Thyroid gland (tissue), 4 donors: ENCODE measurements around the gene MORF4L1. TPM values are rescaled to one million over a fixed set of nuclear protein-coding genes. Genes with fewer than 3 reads are reported as not detected.
"Not testable (repeated sequence)": the region's sequence is repeated elsewhere in the genome, so short reads cannot be mapped to it uniquely, and the experiment has no call there.

Experiments
- DNase-seq, 2 donors: peaks; one replicate each; pipeline ENCODE4 v3.0.0-alpha.2; 2019
- H3K27ac ChIP-seq, 3 donors: fragments of 200-600 bp; sonication (generic); 1 replicate in 2 of 3; 2 replicates in 1 of 3; pipeline ENCODE4 v1.5.1; 2016 to 2019; ENCODE audit warnings: mild to moderate bottlenecking in 1 of 3, moderate library complexity in 1 of 3
- H3K27me3 ChIP-seq: fragments of 200-600 bp; sonication (generic); one replicate; pipeline ENCODE4 v1.5.1; 2019
- H3K36me3 ChIP-seq, 2 donors: fragments of 200-600 bp; sonication (generic); one replicate each; pipeline ENCODE4 v1.5.1; 2016 to 2019
- H3K4me1 ChIP-seq, 2 donors: fragments of 200-600 bp; sonication (generic); one replicate each; pipeline ENCODE4 v1.5.1; 2017 to 2019
- H3K4me3 ChIP-seq, 3 donors: fragments of 200-600 bp; sonication (generic); replicated peaks in 1 of 3; 1 replicate in 2 of 3; 2 replicates in 1 of 3; pipeline ENCODE4 v1.5.1; 2016; ENCODE audit warnings: mild to moderate bottlenecking in 1 of 3
- H3K9me3 ChIP-seq: fragments of 200-600 bp; sonication (generic); one replicate; pipeline ENCODE4 v1.5.1; 2017
- CTCF ChIP-seq, 6 experiments: fragments of 200-600 bp in 3 of 6; fragments of 450-650 bp in 3 of 6; sonication (generic) in 3 of 6; IDR thresholded peaks; one replicate each; pipeline ENCODE4 v1.5.1; 2016 to 2019; ENCODE audit warnings: antibody characterized with exemption in 6 of 6, mild to moderate bottlenecking in 2 of 6, inconsistent platforms in 1 of 6, moderate library complexity in 1 of 6
- POLR2A ChIP-seq, 2 donors: fragments of 450-650 bp; IDR thresholded peaks; one replicate each; pipeline ENCODE4 v1.6.1; 2017; ENCODE audit warnings: antibody characterized with exemption in 2 of 2, mild to moderate bottlenecking in 2 of 2, moderate library complexity in 1 of 2
- WGBS, 2 donors: methylation state at CpG; one replicate each; pipeline ENCODE4 v1.1.5; 2017; 5-methylcytosine and 5-hydroxymethylcytosine counted together
- intact Hi-C: fragments of 100-400 bp; cut with DNase I; formaldehyde crosslinking; loops from one replicate; pipeline ENCODE4 v1.15.1; 2023
- total RNA-seq, 4 donors: library from RNA; depleted of rRNA; stranded (reverse); fragments of >200 nt; gene quantifications; one replicate each; pipeline ENCODE4 v1.2.3, GENCODE V29; 2016

Gene MORF4L1
- total RNA-seq, 4 donors from 2014 or later: 264 to 326 (median 298) TPM

- H3K4me3 ChIP-seq: no peak overlapping the region
- no peaks in the 10 kb centered on the region for H3K4me1 ChIP-seq
- intact Hi-C loops: no loop called here
- no peaks in the 10 kb centered on the region for H3K27me3 ChIP-seq
- no peaks in the 10 kb centered on the region for H3K36me3 ChIP-seq
- H3K27ac ChIP-seq: no peak overlapping the region
- no peak for DNase-seq
- 91 to 93% methylated on average over 1 of the region's 1 CpG for WGBS, 2 donors
- H3K9me3 ChIP-seq: no peaks in the 10 kb centered on the region
- TF ChIP-seq CTCF (IDR thresholded peaks at IDR 0.05) (no peak), POLR2A (IDR thresholded peaks at IDR 0.05) (no peak)
Measured at GRCh38 chr15:78836333-78836732, 36.4 kb upstream of the MORF4L1 start.

GRCh38 chr15:78837131-78837530 is 35.6 kb upstream of the MORF4L1 start:
- no peaks in the 10 kb centered on the region for H3K27me3 ChIP-seq
- H3K27ac ChIP-seq: no peak overlapping the region
- 65 to 75% methylated on average over 2 of the region's 2 CpGs for WGBS, 2 donors
- no peaks in the 10 kb centered on the region for H3K9me3 ChIP-seq
- DNase-seq: no peak
- H3K4me3 ChIP-seq: no peak overlapping the region
- no peaks in the 10 kb centered on the region for H3K4me1 ChIP-seq
- intact Hi-C loops: no loop called here
- no peak for TF ChIP-seq POLR2A (IDR thresholded peaks at IDR 0.05)
- no peak for TF ChIP-seq CTCF (IDR thresholded peaks at IDR 0.05)
- H3K36me3 ChIP-seq: no peaks in the 10 kb centered on the region

- Histone ChIP-seq H3K4me1 (no peaks in the 10 kb centered on the region), H3K4me3 (no peak overlapping the region), H3K9me3 (no peaks in the 10 kb centered on the region), H3K27ac (no peak overlapping the region), H3K27me3 (no peaks in the 10 kb centered on the region), H3K36me3 (no peaks in the 10 kb centered on the region)
- no peak for TF ChIP-seq CTCF (IDR thresholded peaks at IDR 0.05)
- no peak for TF ChIP-seq POLR2A (IDR thresholded peaks at IDR 0.05)
- intact Hi-C loops: no loop called here
- no peak for DNase-seq
- WGBS, 2 donors: 89 to 90% methylated on average over 8 of the region's 8 CpGs
Measured at GRCh38 chr15:78837543-78837942, 35.1 kb upstream of the MORF4L1 start.

- intact Hi-C loops: no loop called here
- H3K36me3 ChIP-seq: no peaks in the 10 kb centered on the region
- H3K27me3 ChIP-seq: no peaks in the 10 kb centered on the region
- H3K27ac ChIP-seq: no peak overlapping the region
- DNase-seq: no peak
- H3K4me3 ChIP-seq: no peak overlapping the region
- H3K9me3 ChIP-seq: no peaks in the 10 kb centered on the region
- WGBS, 2 donors: 84 to 86% methylated on average over 3 of the region's 3 CpGs
- TF ChIP-seq POLR2A (IDR thresholded peaks at IDR 0.05) (no peak), CTCF (IDR thresholded peaks at IDR 0.05) (no peak)
- no peaks in the 10 kb centered on the region for H3K4me1 ChIP-seq
Measured at GRCh38 chr15:78838489-78838888, 34.2 kb upstream of the MORF4L1 start.

GRCh38 chr15:78839151-78839550 is 33.5 kb upstream of the MORF4L1 start:
- H3K27me3 ChIP-seq, DNase-seq, H3K4me3 ChIP-seq, H3K36me3 ChIP-seq, H3K4me1 ChIP-seq, H3K9me3 ChIP-seq, H3K27ac ChIP-seq, intact Hi-C loops: not testable (repeated sequence)
- WGBS, 2 donors: 83 to 89% methylated on average over 6 of the region's 6 CpGs
